NCI-H2107 treated with DMSO at 0.1 percent for 48 hours (cell line): ENCODE results near the gene ZNF692.
"Not testable (repeated sequence)": the region's sequence is repeated elsewhere in the genome, so short reads cannot be mapped to it uniquely, and the experiment has no call there.

Experiments used
- DNase-seq: peaks from one replicate; lab custom pipeline; 2025; ENCODE audit not compliant: unreplicated experiment; lab: John Stamatoyannopoulos, UW

Gene ZNF692

GRCh38 chr1:248810000-248810726 lies 48.7 kb downstream of the ZNF692 start:
- no peak for DNase-seq

DNA sequence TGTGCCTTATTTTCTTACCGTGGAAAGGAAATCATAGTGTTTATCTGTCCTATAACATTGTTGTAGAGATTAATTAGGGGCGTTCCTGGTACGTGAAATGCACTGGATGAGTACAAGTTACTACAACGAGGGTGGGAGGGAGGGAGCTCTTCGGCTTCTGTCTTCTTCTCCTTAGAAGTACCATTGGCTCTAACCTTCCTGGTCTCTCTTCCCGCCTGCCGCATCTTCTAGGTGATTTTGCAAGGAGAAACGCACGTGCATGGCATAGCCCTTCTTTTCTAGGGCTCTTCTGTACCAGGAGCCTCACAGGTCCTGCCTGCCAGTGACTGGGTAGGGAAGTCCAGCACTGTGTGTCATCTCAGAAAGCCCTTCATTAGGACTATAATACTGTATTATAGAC lies 50.0 kb downstream of the ZNF692 start:
- DNase-seq, result no peak

DNA sequence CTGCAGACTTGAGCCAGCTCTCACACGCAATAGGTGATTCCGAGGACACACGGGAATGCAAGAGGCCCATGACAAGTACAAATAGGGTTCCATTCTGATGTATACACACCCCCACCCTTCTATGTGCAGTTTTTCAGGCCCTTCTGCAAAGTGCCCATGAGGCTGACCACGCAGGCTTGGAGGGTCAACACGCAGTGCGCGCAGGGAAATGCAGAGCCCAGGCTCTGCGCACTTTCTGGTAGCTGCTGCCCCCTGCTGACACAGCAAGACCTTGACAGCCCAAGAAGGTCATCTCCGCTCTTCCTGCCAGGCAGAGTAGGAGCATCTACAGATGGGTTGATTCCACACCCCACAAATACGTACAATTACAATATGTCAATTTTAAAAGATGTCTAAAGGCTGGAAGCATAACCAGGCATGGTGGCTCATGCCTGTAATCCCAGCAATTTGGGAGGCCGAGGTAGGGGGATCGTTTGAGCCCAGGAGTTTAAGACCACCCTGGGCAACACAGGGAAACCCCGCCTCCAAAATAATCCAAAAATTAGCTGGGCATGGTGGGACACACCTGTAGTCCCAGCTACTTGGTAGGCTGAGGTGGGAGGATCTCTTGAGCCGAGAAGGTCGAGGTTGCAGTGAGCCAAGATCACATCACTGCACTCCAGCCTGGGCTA lies 51.7 kb downstream of the ZNF692 start:
- peak; percentile 19 for DNase-seq

DNA sequence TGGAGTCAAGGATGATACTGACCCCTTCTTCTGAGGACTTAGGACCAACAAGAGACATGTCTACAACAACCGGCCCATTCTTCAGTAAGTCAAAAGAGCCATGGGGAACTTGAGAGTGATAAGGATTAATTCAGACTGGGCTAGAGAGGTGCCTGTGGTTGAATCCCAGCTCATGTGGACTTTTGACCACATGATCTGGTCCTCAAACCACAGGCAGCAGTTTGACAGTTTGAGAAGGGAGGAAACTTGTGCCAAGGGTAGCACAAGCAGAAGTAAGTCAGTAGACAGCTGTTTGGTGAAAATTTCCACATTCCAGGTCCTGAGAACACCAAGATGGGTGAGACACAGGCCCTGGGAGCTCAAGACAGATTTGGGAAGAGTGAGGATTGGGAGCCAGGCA lies 53.0 kb downstream of the ZNF692 start:
- DNase-seq, result no peak

DNA sequence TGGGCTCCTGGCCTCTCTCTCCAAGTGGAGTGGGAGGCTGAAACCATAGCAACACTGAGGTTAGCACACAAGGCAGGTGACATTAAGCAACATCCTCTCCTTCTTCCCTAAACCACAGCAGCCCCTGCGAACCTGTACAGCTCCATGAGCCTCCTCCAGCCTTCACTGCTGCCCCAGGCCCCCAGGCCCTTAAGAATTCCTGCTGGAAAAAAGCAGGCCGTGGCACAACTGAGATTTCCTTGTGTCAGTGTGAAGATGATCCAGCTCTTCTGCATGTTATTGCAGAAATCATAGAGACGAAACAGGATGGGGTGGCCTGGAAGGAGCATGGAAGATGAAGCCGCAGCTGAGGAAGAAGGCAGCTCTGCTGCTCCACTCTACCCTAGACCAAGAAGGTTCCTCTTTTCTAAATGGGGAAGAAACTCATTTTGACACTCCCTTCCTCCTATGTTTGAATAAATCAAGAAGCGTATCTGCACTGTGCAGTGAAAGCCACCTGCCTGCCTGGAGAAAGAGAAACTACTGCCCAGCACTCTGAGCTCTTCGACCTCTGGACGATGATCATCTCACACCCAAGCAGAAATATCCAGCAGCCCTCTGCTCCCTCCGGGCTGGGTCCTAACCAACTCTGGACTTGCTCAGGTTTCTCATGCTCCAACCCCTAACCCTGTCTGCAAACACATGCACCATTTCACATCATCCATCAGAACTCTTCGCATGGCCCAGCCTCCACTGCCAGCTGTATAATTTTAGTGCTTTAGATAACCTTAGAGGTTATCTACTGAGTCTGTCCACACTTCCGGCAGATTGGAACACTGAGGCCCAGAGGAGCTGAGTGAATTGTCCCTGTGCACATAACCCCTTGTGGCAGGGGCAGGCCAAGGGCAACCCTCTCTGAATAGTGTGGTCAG lies 53.9 kb downstream of the ZNF692 start:
- no peak for DNase-seq

GRCh38 chr1:248803501-248803900 lies 55.4 kb downstream of the ZNF692 start:
- DNase-seq, result not testable (repeated sequence)

- no peak for DNase-seq
Observed at GRCh38 chr1:248802454-248802853, 56.4 kb downstream of the ZNF692 start.

GRCh38 chr1:248800459-248800858 lies 58.4 kb downstream of the ZNF692 start:
- no peak for DNase-seq
